ENCODE measurements around the gene AMH.
"Not testable (repeated sequence)": the region's sequence is repeated elsewhere in the genome, so short reads cannot be mapped to it uniquely, and the experiment has no call there.

The AMH gene

DNA sequence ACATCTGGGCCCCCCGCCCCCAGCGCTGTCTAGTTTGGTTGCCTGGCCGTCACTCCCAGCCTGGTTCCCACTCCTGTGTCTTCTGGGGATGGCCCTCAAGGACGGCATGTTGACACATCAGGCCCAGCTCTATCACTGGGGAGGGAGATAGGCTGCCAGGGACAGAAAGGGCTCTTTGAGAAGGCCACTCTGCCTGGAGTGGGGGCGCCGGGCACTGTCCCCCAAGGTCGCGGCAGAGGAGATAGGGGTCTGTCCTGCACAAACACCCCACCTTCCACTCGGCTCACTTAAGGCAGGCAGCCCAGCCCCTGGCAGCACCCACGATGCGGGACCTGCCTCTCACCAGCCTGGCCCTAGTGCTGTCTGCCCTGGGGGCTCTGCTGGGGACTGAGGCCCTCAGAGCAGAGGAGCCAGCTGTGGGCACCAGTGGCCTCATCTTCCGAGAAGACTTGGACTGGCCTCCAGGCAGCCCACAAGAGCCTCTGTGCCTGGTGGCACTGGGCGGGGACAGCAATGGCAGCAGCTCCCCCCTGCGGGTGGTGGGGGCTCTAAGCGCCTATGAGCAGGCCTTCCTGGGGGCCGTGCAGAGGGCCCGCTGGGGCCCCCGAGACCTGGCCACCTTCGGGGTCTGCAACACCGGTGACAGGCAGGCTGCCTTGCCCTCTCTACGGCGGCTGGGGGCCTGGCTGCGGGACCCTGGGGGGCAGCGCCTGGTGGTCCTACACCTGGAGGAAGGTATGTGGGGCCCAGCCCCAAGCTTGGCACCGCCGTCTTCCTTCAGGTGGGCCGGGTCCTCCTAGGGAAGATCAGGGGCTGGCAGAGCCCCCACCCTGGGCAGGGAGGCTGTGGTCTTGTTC, at the start of gene AMH:
Gene AMH (plus strand): TSS at position 314 of the 857 bp plus-strand sequence. CDS start 10 bp downstream, at position 324.
- DNase-seq = no peak

DNA sequence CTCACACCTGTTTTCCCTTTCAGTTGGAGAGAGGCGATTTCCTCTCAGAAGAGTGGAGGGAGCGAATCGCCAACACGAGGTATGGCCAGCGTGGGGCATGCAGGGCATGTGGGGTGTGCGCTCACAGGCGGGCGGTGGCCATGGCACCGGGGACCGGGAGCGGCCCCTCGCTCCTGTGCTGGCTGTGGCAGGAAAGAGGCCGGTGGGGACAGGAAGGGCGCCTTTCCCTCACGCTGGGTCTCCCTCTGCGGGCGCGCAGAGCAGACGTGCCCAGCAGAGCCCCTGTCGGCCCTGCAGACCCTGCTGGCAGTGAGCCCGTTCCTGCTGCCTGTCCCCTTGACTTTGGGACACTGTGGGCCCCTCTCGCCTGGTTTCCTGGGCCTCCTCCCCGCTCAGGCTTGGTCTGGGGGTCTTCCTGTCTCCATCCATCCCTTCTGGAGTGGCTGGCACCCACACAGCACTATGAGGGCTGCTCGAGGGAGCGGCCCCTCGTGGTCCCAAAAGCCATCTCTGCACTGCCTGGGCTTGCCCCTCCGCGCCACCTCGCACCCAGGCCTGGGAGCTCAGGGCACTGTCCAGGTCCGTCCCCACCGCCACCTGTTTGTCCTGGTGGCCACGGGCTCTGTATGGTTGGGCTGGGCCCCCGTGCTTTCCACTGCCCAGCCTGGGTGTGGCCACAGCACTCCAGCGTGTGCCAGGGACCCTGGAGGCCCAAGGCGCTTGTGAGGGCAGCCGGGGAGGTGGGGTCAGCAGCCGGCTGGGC, 49.1 kb upstream of the AMH start:
- no peak for DNase-seq

DNA sequence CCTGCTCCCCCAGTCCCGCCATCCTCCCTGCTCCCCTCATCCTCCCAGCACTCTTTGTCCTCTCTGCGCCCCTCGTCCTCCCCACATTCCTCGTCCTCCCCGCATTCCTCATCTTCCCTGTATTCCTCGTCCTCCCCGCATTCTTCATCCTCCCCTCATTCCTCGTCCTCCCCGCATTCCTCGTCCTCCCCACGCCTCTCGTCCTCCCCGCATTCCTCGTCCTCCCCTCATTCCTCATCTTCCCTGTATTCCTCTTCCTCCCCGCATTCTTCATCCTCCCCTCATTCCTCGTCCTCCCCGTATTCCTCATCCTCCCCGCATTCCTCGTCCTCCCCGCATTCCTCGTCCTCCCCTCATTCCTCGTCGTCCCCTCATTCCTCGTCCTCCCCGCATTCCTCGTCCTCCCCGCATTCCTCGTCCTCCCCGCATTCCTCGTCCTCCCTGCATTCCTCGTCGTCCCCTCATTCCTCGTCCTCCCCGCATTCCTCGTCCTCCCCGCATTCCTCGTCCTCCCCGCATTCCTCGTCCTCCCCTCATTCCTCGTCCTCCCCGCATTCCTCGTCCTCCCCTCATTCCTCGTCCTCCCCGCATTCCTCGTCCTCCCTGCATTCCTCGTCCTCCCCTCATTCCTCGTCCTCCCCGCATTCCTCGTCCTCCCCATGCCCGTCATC, 48.4 kb upstream of the AMH start:
- not testable (repeated sequence) for DNase-seq

DNA sequence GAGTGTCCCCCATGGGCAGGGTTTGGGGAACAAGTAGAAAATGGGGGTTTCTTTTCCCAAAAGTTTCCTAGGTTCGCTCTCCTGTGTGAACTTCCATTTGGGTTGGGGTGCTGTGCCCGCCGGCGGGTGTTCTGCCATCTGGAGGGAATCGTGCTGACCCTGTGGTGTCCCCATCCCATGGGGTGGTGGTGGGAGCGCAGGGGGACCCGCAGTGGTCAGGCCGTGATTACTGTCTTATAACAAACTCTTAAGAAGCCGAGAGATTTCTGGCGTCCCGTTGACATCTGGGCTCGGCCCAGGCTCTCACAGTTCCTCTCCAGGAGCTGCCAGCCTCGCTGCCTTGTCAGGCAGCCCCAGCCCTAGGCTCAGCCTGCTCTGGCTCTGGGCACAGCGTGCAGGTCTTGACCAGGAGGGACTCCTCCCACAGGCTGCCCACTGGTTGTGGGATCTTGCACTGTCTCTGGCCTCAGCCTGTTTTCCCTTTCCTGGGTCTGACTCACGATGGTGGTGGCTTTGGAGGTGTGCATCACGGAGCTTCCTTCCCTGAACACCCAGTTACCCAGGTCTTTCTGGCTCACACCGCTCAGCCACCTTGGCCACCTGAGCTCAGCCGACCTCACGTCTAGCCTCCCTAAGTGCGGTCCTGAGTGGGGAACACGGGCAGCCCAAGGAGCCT, 47.5 kb upstream of the AMH start:
- no peak for DNase-seq

DNA sequence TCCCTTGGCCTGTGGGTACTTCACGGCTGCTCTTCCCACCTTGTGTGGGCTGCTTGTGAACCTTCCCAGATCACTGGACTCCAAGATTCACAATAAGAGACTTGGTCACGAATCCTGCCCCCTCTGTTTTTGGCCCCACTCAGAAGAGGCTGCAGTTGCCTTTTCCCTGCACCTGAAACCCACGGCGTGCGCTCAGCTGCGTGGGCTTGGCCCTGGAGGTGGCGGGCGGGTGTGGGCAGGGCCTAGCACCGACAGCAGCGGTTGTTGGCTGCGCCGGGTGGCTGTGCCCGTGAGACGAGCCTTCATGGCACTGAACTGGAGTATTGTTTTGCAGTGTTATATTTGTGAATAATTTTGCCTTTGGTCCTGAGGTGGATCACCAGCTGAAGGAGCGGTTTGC, 46.8 kb upstream of the AMH start:
- no peak for DNase-seq

DNA sequence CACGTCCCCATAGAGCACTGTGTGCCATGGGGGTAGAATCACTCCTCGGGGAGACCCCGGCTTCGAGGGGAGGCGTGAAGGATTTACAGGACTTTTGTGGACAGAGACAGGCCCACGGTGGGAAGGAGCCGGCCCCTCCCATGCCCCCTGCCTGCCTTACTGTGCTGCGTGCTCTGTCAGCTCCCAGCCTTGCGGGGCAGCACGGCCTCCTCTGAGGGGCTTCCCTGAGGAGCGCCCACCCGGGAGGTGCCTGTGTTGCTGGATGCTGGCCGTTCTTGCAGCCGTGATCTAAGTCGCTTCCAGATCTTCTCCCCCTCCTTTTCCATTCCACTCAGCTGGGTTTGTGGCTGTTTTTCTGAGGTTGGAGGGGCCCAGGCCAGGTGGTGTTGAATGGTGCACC, 42.1 kb upstream of the AMH start:
- no peak for DNase-seq

DNA sequence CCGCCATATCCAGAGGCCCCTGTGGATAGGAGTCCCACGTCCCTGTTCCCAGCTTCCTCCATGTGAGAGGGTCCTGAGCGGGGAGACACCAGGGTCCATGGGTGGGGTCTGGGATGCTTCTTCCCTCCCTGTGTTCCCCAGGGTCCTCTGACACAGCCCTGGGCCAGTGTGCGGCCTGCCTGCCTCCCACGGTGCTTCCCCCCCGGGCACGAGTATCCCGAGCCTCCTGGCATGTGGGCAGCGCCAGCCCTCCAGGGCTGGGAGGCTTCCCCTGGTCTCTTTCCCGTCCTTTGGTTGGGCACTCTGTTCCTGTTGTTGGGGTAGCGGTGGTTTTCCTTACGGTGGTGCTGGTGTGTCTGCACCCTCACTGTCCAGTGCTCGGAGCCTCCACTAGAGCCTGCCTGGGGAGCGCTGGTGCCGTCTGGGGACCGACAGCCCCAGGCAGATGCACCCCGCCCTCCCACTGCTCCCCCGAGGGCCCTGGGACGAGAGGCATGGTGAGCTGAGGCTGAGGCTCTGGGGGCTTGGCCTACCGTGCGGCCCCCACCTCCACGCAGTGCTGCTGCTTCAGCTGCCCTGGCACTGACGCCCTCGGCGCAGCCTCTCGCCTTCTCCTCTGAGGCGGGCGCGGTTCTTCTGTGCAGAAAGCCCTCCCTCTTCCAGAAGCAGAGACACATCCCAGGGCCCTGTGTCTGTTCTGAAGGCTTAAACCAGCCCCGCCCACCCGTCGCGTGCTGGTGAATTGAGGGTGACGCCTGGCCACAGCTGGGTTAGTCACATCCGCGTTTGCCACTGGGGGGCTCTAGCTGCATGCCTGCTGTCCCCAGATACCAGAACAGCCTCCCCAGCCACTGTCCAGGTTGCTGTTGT, 40.9 kb upstream of the AMH start:
- DNase-seq = no peak

DNA sequence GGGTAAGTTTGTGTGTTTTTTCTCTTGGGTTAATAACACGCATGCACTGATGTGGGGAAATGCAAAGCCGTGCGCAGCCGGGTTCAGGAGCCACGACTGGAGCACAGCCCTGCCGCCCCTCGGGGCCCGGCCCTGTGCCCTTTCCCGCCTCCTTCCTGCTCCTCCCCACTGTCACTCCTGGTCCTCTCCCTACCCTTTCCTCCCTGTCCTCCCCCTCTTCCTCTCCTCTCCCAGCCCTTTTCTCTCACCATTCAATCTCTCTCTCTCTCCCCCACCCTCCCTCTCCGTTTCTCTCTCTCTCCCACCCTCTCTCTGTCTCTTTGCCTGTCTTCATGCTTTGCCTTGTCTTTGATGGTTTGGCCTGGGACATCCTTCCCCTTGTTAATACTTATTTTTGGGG, 40.1 kb upstream of the AMH start:
- no peak for DNase-seq

DNA sequence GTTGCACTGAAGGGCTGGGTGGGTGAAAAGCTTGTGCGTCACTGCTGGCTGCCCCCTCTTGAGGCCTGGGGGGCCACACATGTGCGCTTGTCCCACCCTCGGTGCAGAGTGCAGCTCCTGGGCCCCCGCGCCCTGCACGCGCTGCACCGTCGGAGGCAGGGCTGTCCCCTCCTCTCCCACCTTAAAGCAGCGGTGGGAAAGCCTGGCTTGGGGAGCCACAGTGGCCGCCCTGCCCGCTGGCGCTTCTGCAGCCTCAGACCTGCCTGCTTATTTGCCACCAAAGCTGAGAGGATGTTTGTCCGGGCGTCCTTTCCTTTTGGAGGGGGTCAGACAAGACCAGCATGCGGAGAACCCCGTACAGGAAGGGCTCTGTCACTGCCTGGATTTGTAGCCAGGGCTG, 39.7 kb upstream of the AMH start:
- no peak for DNase-seq

DNA sequence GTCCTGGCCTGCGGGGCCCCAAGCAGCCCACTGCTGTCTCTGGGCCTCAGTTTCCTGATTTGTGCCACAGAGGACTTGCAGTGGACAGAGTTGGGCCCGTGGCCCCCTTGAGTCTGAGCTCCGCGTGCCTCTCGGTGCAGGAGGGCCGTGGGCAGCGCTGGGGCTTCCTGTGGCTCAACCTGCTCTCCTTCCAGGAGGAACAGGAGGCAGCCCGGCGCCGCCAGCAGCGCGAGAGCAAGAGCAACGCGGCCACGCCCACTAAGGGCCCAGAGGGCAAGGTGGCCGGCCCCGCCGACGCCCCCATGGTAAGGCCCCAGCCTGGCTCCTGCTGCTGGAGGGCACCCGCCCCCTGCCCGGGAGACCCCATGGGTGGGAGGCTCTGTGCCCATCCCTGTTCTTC, 38.9 kb upstream of the AMH start:
- DNase-seq = no peak

DNA sequence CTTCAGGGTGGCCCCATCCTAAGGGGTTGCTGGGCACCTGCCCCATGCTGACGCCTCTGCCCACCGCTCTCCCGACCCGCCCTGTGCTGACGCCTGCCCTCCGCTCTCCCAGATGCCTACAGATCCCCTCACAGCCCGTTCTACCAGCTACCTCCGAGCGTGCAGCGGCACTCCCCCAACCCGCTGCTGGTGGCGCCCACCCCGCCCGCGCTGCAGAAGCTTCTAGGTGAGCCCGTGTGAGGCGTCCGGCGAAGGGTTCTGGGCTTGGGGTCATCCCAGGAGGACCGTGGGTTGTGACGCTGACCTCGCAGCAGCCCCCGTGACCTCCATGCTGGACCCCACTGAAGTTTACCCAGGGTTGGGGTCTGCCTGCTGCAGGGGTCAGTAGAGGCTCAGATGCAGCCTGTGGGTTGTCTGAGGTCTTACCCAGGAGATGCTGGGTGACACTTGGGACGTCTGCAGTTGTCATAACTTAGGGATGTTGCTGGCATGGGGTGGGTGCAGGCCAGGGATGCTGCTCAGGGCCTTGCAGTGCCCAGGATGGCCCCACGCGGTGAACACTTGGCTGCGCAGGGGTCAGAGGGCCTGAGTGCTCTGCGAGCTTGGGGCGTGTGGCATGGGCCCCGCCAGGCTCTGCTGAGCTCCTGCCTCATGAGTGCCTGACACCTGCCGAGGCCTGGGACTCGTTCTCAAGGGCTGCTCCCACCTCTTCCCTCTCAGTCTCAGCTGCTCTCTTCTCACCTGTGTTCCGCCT, 38.0 kb upstream of the AMH start:
- DNase-seq = no peak

DNA sequence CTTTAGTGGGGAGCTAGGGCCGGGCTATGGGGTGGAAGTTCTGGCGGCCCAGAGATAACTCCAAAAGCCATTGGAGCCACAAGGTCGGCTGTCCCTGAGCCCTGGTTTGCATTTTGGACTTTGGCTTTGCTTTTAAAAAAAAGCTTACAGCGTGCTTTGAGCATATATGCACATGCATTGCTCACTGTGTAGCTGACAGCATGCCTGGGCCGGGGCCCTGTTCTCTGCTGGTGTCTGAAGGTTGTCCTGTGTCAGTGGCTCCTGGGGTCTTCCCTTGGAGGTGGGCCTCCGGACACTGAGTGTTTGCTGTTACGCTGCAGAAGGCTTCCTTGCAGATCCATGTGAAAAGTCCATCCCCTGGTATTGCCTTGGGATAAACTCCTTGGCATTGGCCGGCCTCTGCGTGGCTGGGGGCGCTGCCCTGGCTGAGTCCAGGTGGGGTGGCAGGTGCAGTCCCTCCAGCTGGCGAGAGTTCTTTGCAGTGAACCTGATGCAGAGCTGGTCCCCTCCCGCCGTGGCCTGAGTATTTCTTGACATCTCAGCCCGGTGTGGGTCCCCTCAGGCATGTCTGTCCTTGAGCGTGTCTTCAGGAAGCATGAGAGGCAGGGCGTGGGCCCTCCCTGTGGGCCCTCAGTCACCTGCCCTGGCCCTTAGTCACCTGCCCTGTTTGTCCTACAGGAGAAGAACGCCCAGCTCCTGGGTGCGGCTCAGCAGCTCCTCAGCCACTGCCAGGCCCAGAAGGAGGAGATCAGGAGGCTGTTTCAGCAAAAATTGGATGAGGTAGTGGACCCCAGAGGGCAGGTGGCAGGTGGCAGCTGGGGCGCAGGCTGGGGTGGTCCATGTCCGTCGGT, 36.0 kb upstream of the AMH start:
- no peak for DNase-seq

DNA sequence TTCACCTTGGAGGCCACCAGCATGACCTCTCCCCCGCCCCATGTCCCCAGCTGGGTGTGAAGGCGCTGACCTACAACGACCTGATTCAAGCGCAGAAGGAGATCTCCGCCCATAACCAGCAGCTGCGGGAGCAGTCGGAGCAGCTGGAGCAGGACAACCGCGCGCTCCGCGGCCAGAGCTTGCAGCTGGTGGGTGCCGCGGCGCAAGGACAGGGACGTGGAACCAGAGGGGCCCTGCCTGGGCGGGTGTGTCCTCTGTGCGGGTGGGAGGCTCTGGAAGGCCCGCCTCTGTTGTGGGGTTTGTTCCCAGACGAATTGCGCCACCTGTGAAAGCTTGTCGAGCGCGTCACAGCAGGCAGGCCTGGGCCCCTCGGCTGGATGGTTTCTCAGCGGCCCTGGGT, 35.3 kb upstream of the AMH start:
- peak; percentile 24 to 49 for DNase-seq

DNA sequence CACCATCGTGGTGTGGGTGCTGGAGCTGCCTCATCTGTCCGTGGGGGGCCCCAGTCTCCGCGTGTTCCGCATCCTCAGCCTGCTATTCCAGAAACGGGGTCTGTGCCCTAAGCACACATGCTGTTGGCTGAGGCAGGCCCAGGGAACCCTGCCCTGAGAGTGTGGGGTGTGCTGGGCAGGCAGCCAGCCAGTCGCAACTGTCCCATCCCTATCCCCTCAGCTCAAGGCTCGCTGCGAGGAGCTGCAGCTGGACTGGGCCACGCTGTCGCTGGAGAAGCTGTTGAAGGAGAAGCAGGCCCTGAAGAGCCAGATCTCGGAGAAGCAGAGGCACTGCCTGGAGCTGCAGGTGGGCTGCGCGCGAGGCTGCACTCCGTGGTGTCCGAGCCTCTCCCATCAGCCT, 34.9 kb upstream of the AMH start:
- no peak for DNase-seq

DNA sequence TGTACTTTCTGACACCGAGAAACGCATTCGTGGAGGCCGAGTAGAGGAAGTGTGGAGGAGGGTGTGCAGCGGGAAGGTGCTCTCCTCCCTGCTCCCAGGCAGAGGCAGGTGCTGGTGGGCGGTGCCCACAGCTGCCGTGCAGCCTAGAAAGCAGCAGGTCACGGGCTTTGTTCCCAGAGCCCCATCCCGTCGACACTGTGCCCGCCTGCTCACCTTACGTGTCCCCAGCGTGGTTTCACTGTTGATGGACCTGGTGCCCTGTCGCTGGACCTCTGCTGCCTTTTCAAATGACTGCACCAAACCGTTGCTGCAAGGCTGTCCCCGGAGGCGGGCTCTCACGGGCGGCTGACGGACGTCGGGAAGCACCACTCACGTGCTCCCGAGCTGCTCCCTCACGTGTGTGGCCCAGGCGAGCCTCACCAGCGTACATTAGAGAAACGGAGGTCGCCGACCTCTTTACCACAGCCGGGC, 33.8 kb upstream of the AMH start:
- no peak for DNase-seq

DNA sequence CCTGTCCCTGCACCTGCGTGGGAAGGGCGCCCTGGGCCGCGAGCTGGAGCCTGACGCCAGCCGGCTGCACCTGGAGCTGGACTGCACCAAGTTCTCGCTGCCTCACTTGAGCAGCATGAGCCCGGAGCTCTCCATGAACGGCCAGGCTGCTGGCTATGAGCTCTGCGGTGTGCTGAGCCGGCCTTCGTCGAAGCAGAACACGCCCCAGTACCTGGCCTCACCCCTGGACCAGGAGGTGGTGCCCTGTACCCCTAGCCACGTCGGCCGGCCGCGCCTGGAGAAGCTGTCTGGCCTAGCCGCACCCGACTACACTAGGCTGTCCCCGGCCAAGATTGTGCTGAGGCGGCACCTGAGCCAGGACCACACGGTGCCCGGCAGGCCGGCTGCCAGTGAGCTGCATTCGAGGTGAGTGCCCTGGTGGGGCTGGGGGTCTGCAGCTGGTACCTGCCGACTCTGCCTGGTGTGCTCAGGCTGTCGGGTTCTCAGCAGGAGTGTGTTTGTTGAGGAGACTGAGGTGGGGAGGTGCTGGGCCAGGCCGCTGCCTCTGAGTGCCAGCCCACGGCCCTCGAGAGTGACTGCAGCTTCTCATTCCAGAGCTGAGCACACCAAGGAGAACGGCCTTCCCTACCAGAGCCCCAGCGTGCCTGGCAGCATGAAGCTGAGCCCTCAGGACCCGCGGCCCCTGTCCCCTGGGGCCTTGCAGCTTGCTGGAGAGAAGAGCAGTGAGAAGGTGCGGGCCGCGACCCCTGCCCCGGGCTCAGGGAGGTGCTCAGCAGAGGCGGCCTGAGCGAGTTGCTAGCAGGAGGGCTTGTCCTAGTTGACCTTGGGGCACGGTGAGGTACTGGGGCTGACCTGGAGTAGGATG, 32.5 kb upstream of the AMH start:
- DNase-seq = no peak

DNA sequence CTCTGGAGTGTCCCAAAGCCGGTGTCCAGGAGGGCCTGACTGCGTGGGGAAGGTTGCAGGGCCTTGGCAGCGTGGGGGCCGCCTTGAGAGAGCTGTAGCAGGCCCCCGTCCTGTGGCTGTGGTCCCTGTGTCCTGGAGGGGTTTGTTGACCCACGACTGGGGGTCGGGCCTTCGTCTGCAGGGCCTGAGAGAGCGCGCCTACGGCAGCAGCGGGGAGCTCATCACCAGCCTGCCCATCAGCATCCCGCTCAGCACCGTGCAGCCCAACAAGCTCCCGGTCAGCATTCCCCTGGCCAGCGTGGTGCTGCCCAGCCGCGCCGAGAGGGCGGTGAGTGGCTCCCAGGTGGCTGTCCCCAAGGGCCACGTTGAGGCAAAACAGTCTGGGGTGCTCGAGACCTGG, 31.5 kb upstream of the AMH start:
- DNase-seq = no peak

DNA sequence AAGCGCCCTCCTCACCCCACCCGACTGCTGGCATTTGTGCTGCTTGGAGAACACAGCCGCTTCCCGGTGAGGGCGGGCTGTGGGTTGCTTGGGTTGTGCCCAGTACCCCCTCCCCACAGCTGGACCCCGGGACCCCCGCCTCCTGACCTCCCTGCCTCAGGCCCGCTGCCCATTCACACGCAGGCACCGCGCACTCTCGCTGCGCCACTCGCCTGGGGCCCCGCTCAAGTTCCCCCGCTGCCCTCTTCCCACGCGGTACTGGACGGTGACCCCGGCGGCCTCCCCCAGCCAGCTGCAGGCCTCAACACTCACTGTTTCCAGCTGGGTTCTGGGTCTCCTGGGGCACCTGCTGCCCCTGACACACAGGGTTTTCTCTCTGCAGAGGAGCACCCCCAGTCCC, 29.4 kb upstream of the AMH start:
- DNase-seq = no peak

DNA sequence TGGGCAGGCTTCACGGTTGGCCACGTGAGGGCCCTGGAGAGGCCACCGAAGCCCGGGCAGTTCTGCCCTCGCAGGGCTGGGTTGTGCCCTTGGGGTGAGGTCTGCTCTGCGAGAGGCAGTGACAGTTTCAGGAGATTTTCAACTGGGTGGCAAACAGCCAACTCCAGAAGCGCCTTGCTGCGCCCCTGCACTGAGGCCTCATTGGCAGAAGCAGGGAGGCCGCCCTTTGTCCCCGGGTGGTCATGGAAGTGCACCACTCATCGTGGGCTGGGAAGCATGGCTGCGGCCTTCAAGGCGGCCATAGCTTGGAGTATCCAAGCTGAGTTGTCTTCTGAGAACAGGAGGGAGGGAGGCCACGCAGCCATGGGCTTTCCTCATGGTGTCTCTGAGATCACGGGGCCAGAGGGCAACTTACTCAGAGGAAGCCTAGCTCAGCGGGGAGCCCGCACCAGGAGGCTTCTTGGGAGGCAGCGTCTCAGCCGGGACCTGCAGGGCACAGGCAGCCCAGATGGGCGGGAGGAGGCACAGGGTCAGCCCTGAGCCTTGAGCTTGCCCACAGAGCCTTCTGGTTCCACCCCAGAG, 27.8 kb upstream of the AMH start:
- DNase-seq = no peak

All from SHP77 (cell line).